Neural cell (in vitro differentiated cells): ENCODE results near the gene NBL1.

ENCODE experiments used
- CTCF ChIP-seq: fragments of 450-650 bp; IDR thresholded peaks from 2 replicates; pipeline ENCODE4 v1.5.1; 2014; ENCODE audit warnings: antibody characterized with exemption, mild to moderate bottlenecking, moderate library complexity; ENCODE audit not compliant: poor library complexity, severe bottlenecking
- EP300 ChIP-seq: fragments of 450-650 bp; conservative IDR thresholded peaks from 2 replicates; pipeline ENCODE4 v1.6.1; 2014; ENCODE audit warnings: antibody characterized with exemption, mild to moderate bottlenecking, moderate library complexity; ENCODE audit not compliant: poor library complexity, severe bottlenecking
- POLR2AphosphoS5 ChIP-seq: IDR thresholded peaks from 2 replicates; pipeline ENCODE4 v1.6.1; 2012
- REST ChIP-seq: IDR thresholded peaks from 2 replicates; pipeline ENCODE4 v1.6.1; 2012; ENCODE audit warnings: borderline replicate concordance
- TAF1 ChIP-seq: IDR thresholded peaks from 2 replicates; pipeline ENCODE4 v1.6.1; 2012; ENCODE audit warnings: low read depth

GRCh38 chr1:19620786-19621185 lies 23.3 kb upstream of the NBL1 start:
- TF ChIP-seq CTCF (no peak), REST (no peak), POLR2AphosphoS5 (no peak), TAF1 (no peak), EP300 (no peak)
